ENCODE measurements around the gene GMFB.

DNA sequence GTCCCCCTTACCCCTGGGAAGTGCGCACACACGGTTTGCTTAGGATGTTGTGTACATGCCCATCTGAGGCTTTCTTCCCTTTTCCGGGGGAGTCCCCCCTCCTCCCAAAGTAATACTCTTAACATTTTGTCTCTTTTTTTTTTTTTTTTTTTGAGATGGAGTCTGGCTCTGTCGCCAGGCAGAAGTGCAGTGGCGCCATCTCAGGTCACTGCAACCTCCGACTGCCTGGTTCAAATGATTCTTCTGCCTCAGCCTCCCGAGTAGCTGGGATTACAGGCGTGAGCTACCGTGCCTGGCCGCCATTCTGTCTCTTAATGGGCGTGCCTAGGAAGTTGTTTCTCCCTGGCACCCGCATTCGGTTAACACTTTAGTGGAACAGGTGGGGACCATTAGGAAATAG lies 4.5 kb upstream of the GMFB start:
- TF ChIP-seq BCL11A (tag by site-specific recombination; IDR thresholded peaks at IDR 0.05; ENCODE audit: low read depth) (no peak), YY1 (tag by site-specific recombination; IDR thresholded peaks at IDR 0.05) (no peak), ZNF521 (tag by site-specific recombination; IDR thresholded peaks at IDR 0.05) (no peak), CTCF (tag by site-specific recombination; IDR thresholded peaks at IDR 0.05) (0 out of 2 replicates have a peak, but pooled peaks have one; percentile 17), ELK4 (IDR thresholded peaks at IDR 0.05; ENCODE audit: borderline replicate concordance, low read depth, low read length) (no peak)
- TF ChIP-seq, protein P1, sequence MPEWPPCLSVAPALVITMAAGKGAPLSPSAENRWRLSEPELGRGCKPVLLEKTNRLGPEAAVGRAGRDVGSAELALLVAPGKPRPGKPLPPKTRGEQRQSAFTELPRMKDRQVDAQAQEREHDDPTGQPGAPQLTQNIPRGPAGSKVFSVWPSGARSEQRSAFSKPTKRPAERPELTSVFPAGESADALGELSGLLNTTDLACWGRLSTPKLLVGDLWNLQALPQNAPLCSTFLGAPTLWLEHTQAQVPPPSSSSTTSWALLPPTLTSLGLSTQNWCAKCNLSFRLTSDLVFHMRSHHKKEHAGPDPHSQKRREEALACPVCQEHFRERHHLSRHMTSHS (tag by site-specific recombination; IDR thresholded peaks at IDR 0.05): no peak
